Activated CD8-positive, alpha-beta memory T cell treated with anti-CD3 and anti-CD28 coated beads for 1 hour (primary cell): ENCODE measurements around the gene USH1C.

ENCODE experiments used
- DNase-seq, 2 donors: peaks; one replicate each; pipeline ENCODE4 v3.0.0-alpha.2; 2020; ENCODE audit warnings: low read depth in 1 of 2; ENCODE audit errors: extremely low read depth in 1 of 2

Gene USH1C

DNA sequence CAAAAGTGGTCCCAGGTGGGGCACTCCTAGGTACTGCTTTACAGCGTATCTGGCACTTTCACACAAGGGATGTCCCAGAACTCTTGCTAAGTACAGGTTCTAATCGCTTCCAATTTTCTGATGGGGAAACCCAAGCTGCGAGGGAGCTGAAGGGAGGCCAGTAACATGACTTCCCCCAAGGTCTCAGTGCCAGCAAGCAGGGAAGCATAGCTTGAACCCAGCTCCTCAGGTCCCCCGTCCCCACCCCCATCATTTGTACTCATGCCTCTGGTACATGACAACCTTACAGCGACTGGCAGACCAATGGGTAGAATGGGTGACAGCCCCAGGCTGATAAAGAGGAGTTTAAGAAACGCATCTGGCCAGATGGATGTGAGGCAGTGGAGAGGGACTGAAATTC, 66.9 kb downstream of the USH1C start:
- no peak for DNase-seq

DNA sequence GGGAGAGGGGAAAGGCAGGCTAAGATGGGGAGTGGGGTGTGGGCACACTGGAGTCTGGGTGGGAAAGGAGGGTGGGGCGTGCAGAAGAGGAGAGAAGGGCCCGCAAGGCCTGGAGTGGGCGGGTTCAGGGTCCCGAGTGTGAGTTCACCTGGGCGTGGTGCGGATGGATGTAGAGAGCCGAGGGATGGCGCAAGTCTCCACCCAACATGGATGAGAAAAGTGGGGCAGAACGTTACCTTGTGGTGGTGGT, 67.2 kb downstream of the USH1C start:
- no peak for DNase-seq

DNA sequence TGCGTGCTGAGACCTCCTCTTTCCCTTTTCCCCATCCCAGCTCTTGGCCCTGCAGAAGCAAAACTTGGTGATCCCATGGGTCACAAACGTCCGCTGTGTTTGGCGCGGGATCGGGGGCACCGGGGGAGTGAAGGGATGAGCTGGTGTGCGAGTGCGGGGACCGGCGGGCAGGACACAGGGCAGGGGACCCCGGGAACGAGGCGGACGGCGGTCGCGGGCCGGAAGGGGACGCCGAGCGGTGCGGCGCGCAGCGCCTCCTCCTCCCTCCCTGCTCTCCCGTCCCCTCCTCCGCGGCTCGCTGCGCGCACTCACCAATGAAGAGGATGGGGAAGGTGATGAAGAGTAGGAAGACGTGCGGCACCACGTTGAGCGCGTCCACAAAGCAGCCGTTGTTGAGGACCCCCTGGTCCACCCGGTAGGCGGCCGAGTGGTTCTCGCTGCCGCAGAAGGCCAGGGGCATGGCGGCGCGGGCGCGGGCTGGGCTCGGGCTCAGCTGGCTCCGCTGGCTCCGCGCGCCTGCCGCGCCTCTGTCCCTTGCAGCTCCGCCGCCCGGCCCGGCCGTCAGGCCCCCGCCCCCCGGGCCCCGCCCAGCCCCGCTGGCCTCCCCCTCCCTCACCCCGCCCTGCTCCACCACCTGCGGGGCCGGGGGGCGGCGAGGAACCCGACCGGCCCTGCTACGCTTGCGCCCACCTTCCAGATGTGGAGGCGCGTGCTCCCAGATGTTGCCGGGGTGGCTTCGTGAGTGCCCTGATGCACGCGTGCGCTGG, 67.7 kb downstream of the USH1C start, which contains the start of gene ABCC8:
Gene ABCC8, minus strand, starts transcription at position 529 of the 767 bp plus-strand sequence. Its CDS starts 69 bp downstream, at position 460.
- no peak for DNase-seq

DNA sequence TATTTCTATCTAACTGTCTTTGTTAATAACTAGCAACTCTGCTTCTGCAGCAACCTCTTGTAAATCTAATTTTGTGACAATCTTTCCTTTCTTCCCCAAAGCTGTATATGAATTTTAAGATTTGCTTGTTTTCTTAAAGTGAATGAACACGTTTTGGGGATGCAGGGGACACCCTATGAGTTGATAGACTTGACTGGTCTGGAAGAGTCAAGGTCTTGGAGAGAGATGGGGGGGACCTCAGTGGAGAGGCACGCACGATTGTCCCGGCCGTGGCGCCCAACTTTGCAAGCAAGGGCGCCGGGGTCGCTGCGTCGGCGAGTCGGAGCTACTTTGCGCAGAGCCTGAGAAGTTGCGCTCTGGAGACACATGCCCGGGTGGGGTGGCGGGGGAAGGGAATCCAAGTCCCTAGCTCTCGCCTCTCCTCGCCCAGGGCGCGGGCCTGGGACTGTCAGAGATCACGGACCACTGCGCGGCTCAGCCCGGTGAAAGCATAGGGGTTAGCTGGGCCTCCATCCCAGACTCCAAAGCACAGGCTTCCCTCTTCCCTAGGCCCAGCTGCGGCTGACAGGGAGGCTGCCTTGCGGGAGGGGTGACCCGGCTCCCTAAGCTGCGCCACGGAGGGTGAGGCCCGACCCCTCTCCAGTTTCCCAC, 68.4 kb downstream of the USH1C start:
- no peak for DNase-seq

DNA sequence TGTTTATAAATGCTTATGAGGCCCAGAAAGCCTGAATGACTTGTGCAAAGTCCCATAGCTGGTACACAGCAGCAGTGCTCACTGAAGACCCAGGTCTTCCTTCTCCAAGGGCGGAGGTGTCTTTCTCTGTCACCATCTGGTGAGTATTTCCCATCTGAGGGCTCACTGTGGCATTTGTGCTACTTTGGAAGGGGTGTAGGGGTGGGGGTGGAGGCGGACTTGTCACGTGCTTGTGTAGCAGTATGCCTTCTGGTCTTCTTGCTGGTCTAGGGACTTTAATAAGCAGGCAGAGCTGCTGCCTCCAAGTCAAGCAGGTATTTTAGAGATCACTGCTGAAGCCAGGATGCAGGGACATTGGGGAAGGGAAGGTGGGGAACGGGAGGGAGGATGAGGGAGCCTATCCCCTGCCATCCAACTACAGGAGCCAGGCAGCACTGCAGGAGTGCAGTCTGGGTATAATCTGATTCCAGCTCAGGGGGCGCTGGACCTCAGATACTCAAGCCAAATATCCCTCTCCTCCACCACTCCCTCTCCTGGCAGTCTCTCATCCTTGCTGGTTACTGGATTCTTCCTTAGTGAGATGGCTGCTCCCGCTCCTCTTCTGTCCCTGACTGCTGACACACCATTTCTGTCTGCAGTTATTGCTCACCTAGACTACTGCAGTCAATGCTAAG, 71.0 kb downstream of the USH1C start:
- no peak for DNase-seq

DNA sequence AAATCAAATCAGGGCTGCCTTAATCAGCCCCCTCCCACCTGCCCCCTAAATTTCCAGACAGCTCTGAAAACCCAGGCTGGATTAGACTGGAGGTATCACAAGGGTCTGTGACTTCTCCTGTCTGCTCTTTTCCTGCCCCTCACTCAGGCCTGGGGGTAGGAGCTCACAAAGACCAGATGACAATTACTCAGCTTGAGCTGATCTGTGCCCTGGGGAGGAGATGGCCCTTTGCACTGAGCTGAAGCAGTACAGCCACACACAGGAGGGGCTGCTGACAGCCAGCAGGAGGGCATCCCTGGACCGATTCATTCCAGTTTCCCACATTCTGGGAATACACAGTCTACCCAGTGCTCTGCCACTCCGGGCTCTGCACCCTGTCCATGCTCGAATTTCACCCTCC, 71.7 kb downstream of the USH1C start:
- DNase-seq: no peak

DNA sequence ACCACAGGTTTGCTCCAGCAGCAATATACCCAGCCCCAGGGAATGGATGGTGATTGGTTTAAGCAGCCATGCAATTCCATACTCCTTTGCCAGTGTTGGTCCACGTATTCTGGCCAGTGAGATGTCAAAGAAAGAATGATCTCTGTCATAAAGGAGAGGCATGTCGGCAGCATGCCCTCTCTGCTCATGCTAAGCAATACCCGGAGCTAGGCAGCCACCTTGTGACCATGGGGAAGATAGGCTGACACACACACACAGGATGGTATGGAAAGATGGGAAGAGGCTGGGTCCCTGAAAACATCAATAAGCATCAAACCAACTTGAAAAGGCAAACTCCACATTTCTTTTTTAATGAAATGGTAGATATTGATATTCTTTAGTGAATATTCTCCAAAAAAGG, 72.7 kb downstream of the USH1C start:
- no peak for DNase-seq

DNA sequence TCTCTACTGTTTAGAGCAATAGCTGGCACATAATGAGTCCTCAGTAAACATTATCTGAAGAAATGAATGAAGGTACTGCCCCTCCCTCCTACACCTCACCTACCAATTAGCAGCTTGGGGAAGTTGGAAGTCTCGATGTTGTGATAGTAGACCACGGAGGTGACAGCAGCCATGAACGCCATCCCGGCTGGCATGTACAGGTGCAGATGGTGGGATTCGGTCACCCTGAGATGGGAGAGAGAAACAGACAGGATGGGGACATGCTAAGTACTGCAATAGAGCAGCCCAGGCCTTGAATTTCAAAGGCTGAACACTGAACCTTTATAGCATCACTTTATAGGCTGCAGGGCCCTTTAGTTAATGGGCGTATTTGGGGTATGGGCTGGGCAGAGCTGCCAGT, 74.2 kb downstream of the USH1C start:
- no peak for DNase-seq

DNA sequence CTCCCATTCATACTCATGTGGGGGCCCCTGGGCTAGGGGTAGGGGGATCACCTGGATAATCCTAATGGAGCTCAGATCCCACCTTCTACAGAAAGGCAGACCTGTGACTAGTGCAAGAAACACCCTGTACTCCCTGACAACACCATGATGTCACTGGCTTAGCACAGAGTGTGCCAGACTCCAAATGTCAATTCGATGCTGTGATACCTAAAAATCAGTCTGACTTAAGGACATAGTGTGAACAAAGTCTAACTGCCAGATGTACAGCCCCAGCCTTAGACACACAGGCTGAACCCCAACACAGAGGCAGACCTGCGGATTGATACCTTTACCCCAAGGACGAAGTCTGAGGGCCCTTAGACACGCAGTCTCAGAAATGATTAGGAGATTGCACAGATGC, 76.1 kb downstream of the USH1C start:
- no peak for DNase-seq

DNA sequence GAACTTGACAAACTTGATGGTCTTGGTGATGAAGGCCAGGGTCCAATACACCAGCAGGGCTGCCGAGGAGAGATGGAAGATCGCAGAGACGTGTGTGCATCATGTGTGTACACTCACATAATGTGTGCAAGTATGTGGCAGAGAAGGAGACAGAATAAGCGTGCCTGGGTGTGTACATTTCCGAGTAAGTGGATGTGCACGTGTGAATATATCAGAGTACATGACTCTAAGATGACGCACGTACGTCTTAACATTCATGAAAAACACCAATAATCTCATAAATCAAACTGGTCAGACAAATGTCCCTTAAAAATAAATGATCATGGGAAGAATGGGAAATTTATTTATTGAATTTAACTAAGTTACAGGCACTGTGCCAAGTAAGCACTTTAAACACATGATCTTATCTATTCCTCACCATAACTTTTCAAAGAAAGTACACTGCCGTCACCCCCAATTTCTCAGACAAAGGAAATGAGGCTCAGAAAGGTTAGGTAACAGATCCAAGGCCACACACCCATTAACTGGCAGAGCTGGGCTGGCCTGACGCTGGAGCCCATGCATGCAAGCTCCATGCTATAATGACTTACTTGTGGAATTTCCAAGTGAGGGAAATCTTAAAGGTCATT, 80.6 kb downstream of the USH1C start:
- no peak for DNase-seq

DNA sequence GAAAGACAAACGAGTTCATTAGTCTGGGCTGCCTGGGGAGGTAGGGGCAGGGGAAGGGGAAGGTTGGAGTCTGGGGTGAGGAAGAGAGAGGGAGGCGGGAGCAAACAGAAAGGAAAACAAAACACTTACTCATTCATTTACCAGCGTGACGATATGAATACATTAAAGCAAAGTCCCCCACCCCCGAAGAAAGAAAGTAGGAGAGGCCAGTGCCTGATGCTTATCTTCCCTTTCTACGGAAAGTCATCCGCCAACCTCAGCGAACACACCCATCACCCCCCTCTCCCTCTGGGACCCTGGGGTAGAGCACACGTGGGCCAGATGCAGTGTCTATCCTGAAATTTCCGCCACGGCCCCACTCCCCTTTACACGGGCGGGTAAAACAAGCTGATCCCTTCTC, 81.3 kb downstream of the USH1C start:
- no peak for DNase-seq

DNA sequence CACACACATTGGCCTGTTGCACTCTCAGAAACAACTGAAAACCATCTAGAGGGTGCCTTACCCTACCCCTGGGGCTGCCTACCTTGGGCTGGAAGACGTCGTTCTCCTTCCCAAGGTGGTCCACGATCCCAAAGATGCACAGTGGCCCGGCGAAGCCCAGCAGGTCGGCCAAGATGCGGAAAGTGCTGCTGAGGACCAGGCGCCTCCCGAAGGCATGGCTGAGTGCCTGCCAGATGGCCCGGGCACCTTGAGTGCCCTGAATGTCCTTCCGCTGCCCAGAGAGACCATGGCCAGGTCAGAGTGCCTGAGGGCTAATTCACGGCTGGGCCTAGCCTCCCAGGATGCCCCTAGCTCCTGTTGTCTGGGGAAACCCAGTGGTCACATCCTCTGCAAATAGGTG, 83.8 kb downstream of the USH1C start:
- DNase-seq: no peak

DNA sequence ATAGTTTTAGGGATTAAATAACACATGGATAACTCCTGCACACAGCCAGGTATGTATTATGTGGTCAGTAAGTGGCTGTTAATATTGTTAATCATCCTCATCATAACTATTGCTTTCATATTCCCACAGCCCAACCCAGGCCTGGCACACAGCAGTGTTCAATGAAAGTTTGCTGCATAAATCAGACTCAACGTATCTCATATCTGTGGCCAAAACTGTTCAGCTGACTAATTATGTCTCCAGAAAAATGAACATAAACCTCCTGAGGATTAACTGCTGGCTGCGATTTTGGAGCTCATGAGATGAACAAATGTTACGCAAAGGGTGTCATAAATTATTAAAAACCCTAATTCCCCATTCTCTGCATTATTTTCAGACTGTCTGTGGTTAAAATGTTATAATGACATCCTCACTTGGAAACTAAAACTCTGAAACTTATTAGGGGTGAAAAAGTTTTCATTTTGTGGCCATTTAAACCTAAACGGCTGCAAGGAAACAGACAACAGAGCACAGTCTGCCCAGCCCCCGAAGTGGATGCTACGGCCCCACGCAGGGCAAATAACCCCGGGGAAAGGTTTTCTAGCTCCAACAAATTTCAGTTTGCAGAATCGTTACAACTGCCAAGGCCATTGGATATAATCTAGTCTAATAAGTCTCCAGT, 84.8 kb downstream of the USH1C start:
- DNase-seq: no peak

DNA sequence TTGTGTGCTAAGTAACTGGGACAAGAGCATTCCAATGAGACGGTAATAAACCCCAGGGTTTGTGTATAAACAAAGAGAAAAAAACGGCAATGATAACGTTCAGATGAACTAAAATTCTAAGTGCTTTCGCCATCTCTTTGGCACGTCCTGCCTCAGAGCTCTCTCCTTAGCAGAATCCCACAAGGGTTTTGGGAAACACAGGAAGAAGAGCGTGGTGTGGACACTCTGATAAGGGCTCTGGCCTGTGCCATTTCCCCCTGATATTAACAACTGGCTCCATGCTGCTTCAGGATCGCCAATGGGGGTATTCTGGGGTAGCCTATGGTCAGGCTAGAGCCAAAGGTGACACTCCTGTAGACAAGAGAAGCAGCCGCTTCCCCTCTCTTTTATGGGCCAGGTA, 85.9 kb downstream of the USH1C start:
- no peak for DNase-seq

DNA sequence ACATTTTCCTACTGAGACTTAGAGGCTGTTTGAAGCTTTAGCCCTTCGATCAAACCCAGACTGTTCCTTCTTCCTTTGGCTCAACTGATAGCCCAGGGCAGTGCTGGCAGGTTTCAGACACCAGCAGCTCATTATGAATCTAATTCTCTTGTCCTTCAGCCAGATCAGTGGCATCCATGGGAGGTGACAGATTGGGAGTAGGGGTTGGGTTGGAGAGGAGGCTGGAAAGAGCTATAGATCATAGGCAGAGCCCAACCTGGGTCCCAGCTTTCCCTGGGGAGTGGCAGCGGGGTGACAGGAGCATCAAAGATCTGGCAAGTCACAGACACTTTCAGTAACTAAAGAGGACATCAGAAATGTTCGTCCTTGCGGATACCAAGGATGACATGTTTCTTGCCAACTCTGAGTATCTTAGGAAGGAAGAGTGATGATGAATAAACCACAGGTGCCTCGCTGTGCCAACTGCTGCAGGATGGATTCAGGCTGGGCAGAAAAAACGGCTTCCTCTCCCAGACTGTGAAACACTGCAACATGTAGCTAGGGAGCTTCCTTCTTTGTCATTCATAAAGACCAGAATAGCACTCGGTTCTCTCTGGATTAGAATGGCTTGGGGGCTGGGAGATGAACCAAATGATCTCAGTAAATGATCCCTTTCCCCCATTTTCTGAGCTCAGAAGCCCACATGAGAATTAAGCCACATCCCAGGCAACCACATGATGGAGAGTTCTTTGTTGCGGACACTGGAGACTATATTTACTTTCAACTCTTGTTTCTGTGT, 86.6 kb downstream of the USH1C start:
- DNase-seq: no peak

DNA sequence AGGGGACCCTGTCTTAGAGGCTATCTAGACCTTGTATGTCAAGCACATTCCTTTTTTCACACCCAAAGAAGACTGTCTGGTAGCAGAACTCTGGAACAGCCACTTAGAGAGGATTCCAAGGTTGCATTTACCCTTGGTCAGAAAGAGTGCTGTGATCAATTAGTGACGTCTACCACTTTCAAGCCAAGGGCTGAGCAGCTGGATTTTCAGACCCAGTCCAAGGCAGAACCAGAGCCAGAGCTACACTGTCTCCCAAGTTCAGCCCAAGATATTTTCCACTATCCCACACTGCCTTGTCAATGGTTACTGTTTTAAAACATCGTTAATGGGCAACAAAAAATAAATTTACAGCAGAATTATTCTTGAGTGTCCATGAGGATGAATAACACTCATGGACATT, 91.5 kb downstream of the USH1C start:
- DNase-seq: no peak

DNA sequence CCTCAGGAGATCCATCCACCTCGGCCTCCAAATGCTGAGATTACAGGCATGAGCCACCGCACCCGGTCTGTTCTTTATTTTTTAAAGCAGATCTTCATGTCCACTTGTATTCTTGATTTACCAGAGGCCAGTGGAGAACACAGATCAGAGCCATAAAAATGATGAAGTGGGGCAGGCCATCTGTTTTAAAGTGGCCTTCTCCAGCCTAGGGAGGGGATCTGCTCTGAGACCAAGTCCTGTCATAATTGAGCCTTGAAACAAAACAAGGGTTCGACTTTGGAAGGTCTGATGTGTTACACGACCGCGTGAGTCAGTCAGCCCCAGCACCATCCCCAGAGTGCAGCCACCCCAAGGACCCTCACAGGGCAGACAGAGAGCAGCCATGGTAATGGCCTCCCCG, 95.1 kb downstream of the USH1C start:
- DNase-seq: no peak

DNA sequence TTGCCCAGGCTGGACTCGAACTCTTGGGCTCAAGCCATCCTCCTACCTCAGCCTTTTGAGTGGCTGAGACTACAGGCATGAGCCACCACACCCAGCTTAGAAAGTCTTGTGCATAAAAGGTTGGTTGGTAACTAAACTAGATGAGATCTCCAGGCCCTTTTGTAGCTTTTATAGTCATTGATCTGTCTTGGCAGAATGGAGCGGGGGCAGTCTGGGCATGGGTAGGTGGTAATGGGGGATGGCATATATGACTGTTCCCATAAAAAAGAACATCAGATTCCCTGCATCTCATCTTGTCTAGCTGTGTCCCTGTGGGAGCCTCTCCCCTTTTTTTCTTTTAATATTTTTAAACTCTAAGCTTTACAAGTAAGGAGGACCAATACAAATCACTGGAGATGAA, 97.7 kb downstream of the USH1C start:
- no peak for DNase-seq

DNA sequence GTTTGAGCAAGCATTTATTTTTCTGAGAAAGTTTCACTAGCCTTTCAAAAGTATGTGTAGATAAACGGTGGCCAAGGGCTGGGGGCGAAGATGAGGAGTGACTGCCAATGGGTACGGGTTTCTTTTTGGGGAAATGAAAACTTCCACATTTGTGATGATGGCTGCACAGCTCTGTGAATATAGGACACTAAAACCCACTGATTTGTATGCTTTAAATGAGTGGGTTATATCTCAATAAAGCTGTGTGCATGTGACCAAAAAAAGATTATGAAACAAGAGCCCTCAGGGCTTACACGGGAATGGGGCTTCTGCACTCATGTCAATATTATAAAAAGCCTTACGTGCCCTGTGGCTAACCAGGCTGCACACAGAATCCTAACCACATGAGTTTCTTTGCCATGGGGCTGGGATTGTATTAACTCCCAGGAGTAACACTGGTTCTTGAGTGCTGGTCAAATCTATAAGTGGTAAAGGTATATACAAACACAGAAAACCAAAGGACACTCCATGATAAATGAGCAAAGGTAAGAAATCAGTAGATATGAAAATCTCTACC, 98.9 kb downstream of the USH1C start:
- DNase-seq: no peak

DNA sequence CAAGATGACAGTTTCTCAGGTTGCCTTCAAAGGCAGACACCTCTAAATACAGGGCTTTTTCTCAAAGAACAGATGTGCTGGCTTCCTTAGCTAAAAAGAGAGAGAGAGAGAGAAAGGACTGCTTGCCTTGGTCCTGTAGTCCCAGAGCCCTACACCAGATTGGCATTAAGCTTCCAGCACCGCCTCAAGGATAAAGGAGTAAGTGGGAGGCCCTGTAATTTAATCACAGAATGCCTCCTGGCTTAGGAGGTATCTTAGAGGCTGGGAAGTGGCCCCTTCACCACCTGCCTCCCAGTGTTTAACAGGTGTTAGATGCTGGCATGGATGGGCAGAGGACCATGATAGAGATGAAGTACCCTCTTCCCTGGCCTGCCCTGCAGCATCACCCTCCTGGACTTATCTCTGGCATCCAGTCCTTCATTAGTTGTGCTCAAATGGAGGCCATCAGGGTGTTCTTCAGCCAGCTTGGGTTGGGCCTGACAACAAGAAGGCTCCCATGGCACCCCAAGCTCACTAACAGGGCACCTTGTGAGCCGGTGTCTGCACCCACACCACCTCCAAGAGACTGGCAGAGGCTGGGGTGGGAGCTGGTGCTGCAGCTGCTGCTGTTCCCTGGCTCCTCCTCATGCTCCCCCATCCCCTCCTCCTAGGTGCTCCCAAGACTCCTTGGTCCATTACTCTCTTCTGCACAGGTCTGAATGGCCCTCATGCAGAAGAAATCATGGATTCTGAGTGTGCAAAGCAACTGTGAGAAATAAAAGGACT, 100.1 kb downstream of the USH1C start:
- DNase-seq: no peak
